Measurements from ENCODE around the gene EFNB3. TPM values are rescaled to one million over a fixed set of nuclear protein-coding genes. Genes with fewer than 3 reads are reported as not detected.

Gene EFNB3
- total RNA-seq, 4 donors from 2014 or later, result 0.22 to 0.82 (median 0.55) TPM

- TF ChIP-seq, protein P1, sequence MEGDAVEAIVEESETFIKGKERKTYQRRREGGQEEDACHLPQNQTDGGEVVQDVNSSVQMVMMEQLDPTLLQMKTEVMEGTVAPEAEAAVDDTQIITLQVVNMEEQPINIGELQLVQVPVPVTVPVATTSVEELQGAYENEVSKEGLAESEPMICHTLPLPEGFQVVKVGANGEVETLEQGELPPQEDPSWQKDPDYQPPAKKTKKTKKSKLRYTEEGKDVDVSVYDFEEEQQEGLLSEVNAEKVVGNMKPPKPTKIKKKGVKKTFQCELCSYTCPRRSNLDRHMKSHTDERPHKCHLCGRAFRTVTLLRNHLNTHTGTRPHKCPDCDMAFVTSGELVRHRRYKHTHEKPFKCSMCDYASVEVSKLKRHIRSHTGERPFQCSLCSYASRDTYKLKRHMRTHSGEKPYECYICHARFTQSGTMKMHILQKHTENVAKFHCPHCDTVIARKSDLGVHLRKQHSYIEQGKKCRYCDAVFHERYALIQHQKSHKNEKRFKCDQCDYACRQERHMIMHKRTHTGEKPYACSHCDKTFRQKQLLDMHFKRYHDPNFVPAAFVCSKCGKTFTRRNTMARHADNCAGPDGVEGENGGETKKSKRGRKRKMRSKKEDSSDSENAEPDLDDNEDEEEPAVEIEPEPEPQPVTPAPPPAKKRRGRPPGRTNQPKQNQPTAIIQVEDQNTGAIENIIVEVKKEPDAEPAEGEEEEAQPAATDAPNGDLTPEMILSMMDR (IDR thresholded peaks at IDR 0.05; ENCODE audit: low read depth), result no peak
Observed at GRCh38 chr17:7687908-7688807, 16.8 kb upstream of the EFNB3 start, which contains the start of gene WRAP53. Gene WRAP53, plus strand, starts transcription at chr17:7688477. Its CDS starts 172 bp downstream, at chr17:7688649.

DNA sequence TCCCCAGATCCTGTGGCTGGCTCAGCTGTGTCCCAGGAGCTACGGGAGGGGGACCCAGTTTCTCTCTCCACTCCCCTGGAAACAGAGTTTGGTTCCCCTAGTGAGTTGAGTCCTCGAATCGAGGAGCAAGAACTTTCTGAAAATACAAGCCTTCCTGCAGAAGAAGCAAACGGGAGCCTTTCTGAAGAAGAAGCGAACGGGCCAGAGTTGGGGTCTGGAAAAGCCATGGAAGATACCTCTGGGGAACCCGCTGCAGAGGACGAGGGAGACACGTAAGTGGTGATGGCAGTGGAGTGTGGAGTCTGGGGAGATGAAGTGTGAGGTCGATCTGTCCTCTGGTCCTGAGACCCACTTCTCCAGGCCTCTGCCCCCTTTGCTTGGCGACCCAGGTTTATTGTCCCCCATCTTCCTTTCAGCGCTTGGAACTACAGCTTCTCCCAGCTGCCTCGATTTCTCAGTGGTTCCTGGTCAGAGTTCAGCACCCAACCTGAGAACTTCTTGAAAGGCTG lies 16.1 kb upstream of the EFNB3 start:
- TF ChIP-seq, protein P1 (IDR thresholded peaks at IDR 0.05; ENCODE audit: low read depth), result no peak

GRCh38 chr17:7695586-7695985 lies 9.4 kb upstream of the EFNB3 start:
- TF ChIP-seq, protein P1 (IDR thresholded peaks at IDR 0.05; ENCODE audit: low read depth), result no peak

- TF ChIP-seq, protein P1 (IDR thresholded peaks at IDR 0.05; ENCODE audit: low read depth), result no peak
Observed at GRCh38 chr17:7697828-7698588, 7.0 kb upstream of the EFNB3 start.

DNA sequence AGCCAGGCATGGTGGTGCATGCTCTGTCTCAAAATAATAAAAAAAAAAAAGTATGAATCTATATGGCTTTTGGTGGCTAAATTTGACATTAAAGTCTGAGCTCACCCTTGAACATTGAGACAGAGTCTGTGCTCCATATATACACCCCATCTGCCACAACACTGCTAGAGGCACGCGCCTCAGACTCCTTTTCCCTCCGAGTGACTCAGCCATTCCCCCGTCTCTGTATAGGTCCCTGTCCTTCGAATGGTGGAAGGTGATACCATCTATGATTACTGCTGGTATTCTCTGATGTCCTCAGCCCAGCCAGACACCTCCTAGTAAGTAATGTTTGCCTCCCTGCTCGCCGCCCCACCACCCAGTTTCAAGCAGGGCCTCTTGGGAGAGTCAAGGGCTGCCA lies 4.5 kb upstream of the EFNB3 start:
- TF ChIP-seq, protein P1 (IDR thresholded peaks at IDR 0.05; ENCODE audit: low read depth), result no peak

DNA sequence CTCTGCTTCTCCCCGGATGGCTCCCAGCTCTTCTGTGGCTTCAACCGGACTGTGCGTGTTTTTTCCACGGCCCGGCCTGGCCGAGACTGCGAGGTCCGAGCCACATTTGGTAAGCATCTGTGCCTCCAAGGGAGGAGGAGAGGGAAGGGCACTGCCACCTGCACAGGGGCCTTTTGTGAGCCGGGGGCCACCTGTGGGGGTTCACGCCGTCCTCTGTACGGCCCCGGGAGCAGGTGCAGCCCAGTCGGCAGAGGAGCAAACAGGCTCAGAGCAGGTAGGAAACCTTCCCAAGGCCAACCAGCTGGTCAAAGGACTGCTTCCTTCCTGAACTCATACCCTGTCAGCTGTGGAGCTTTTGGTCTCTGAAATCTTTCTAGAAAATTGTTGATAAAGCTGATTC lies 3.3 kb upstream of the EFNB3 start:
- TF ChIP-seq, protein P1 (IDR thresholded peaks at IDR 0.05; ENCODE audit: low read depth), result no peak

DNA sequence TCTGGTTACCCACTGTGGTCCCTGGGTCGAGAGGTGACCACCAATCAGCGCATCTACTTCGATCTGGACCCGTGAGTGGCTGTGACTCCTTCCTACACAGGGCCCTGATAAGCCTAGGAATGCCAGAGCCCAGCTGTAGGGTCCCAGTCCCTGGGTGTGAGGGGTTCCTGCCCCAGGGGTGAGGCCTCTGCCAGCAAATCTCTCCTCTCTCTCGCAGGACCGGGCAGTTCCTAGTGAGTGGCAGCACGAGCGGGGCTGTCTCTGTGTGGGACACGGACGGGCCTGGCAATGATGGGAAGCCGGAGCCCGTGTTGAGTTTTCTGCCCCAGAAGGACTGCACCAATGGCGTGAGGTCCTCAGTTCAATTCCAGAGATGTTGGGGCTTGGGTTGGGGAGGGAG lies 2.2 kb upstream of the EFNB3 start:
- TF ChIP-seq, protein P1 (IDR thresholded peaks at IDR 0.05; ENCODE audit: low read depth), result no peak
